ENCODE measurements around the gene ZNF281.

DNA sequence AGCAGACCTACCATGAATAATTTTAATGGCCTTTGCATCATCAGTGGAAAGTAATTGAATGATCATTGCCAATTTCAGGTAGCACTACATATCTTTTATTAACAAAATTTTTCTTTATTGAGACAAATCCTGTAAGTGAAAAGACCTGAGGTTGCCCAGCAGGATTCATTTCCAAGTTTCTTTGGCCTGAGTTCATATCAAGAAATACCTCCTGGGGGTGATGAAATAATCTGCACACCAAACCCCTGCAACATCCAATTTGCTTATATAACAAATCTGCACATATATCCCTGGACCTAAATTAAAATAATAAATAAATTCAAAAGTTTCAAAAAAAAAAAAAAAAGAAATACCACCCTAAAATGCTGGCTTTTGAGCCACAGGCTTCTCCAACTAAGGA, 27.3 kb upstream of the ZNF281 start:
- TF ChIP-seq, protein P1, sequence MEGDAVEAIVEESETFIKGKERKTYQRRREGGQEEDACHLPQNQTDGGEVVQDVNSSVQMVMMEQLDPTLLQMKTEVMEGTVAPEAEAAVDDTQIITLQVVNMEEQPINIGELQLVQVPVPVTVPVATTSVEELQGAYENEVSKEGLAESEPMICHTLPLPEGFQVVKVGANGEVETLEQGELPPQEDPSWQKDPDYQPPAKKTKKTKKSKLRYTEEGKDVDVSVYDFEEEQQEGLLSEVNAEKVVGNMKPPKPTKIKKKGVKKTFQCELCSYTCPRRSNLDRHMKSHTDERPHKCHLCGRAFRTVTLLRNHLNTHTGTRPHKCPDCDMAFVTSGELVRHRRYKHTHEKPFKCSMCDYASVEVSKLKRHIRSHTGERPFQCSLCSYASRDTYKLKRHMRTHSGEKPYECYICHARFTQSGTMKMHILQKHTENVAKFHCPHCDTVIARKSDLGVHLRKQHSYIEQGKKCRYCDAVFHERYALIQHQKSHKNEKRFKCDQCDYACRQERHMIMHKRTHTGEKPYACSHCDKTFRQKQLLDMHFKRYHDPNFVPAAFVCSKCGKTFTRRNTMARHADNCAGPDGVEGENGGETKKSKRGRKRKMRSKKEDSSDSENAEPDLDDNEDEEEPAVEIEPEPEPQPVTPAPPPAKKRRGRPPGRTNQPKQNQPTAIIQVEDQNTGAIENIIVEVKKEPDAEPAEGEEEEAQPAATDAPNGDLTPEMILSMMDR (IDR thresholded peaks at IDR 0.05), result no peak
- no peak for TF ChIP-seq POLR2A (IDR thresholded peaks at IDR 0.05)
- no peak for TF ChIP-seq EP300 (IDR thresholded peaks at IDR 0.05)
- TF ChIP-seq POLR2AphosphoS5 (IDR thresholded peaks at IDR 0.05), result no peak
